ENCODE data around the gene SULT1C4.
"Not testable (repeated sequence)": the region's sequence is repeated elsewhere in the genome, so short reads cannot be mapped to it uniquely, and the experiment has no call there.

Gene SULT1C4

DNA sequence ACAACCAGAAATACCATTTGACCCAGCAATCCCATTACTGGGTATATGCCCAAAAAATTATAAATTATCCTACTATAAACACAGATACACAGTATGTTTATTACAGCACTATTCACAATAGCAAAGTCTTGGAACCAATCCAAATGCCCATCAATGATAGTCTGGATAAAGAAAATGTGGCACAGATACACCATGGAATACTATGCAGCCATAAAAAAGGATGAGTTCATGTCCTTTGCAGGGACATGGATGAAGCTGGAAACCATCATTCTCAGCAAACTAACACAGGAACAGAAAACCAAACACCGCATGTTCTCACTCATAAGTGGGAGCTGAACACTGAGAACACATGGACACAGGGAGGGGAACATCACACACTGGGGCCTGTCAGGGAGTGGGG is 57.8 kb downstream of the SULT1C4 start:
- not testable (repeated sequence) for H3K27me3 ChIP-seq (ENCODE audit: control insufficient read depth in 5 of 5, insufficient read depth in 4 of 5, low read length in 5 of 5); H3K4me3 ChIP-seq (ENCODE audit: low read depth in 1 of 5, low read length in 5 of 5); H3K4me1 ChIP-seq (ENCODE audit: control insufficient read depth in 5 of 5, insufficient read depth in 5 of 5, low read length in 5 of 5); H3K9ac ChIP-seq (ENCODE audit: low read length in 5 of 5); H3K9me3 ChIP-seq (ENCODE audit: control insufficient read depth in 5 of 5, low read length in 5 of 5); H3K36me3 ChIP-seq (ENCODE audit: control insufficient read depth in 5 of 5, insufficient read depth in 5 of 5, low read length in 5 of 5); H3K27ac ChIP-seq (ENCODE audit: low read depth, low read length)

DNA sequence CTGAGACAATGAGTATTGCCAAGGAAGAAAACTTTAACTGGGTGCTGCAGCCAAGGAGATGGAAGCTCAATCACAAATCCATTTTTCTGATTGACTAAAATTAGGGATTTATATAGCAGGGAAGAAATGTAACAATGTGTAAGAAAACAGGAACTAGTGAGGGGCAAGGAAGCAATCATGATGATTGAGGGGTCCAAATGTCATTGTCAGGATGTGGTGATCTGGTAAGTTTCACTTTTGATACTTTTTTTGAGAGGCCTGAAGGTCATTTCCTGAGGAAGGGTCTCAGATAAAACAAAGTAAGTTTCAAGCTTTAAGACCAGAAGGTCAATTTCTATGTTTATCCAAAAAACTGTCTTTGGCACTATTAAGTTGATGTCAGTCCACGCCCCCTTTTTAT is 59.2 kb downstream of the SULT1C4 start:
- Histone ChIP-seq H3K36me3 (ENCODE audit: control insufficient read depth in 5 of 5, insufficient read depth in 5 of 5, low read length in 5 of 5) (no peaks in the 10 kb centered on the region), H3K9ac (ENCODE audit: low read length in 5 of 5) (no peak overlapping the region), H3K9me3 (ENCODE audit: control insufficient read depth in 5 of 5, low read length in 5 of 5) (no peaks in the 10 kb centered on the region), H3K27ac (ENCODE audit: low read depth, low read length) (no peak overlapping the region), H3K4me1 (ENCODE audit: control insufficient read depth in 5 of 5, insufficient read depth in 5 of 5, low read length in 5 of 5) (no peaks in the 10 kb centered on the region), H3K27me3 (ENCODE audit: control insufficient read depth in 5 of 5, insufficient read depth in 4 of 5, low read length in 5 of 5) (no peaks in the 10 kb centered on the region), H3K4me3 (ENCODE audit: low read depth in 1 of 5, low read length in 5 of 5) (no peak overlapping the region)
